ENCODE results near the gene CC2D1A.
A peak's percentile ranks its signal among the peaks of the same experiment; 100 is the strongest.

Gene CC2D1A

DNA sequence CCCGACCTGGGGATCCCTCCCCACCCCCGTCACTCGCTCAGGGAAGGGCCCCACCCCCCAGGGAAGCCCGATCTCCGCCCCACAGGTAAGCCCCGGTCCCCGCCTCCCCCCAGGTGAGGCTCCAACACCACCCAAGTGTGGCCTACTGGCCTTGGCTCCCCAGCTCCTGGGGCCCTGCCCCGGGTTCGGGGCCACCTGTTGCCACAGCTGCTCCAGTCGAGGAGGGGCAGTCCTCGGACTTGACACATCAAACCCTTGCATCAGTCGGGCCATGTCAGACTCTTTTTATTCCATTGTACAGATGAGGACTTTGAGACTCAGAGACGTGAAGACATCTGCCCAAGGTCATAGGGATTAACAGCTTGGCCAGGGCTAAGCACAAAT is 512 bp downstream of the CC2D1A start:
- TF ChIP-seq, protein P1, sequence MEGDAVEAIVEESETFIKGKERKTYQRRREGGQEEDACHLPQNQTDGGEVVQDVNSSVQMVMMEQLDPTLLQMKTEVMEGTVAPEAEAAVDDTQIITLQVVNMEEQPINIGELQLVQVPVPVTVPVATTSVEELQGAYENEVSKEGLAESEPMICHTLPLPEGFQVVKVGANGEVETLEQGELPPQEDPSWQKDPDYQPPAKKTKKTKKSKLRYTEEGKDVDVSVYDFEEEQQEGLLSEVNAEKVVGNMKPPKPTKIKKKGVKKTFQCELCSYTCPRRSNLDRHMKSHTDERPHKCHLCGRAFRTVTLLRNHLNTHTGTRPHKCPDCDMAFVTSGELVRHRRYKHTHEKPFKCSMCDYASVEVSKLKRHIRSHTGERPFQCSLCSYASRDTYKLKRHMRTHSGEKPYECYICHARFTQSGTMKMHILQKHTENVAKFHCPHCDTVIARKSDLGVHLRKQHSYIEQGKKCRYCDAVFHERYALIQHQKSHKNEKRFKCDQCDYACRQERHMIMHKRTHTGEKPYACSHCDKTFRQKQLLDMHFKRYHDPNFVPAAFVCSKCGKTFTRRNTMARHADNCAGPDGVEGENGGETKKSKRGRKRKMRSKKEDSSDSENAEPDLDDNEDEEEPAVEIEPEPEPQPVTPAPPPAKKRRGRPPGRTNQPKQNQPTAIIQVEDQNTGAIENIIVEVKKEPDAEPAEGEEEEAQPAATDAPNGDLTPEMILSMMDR (IDR thresholded peaks at IDR 0.05; ENCODE audit: insufficient read depth, low read depth, low read length, missing control alignments), result no peak
- peak; percentile 48 for DNase-seq (ENCODE audit: low read depth)
- peak overlapping the region; percentile 81 for H3K4me3 ChIP-seq (ENCODE audit: low read length)

DNA sequence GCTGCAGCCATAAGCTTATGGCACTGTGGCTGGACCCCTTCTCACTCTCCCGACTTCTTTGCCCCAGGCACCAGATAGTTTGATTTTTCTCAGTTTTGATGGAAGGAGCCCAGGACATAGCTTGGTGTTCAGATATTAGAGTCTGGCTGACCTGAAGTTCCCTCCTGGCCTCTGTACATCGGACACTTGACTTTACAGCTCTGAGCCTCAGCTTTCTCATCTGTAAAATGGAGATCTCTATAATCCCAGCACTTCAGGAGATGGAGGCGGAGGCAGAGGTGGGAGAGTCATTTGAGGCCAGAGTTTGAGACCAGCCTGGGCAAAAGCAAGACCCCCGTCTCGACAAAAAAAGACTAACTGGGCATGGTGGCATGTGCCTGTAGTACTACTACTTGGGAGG is 909 bp downstream of the CC2D1A start:
- peak overlapping the region; percentile 81 for H3K4me3 ChIP-seq (ENCODE audit: low read length)
- TF ChIP-seq, protein P1 (IDR thresholded peaks at IDR 0.05; ENCODE audit: insufficient read depth, low read depth, low read length, missing control alignments), result no peak
- no peak for DNase-seq (ENCODE audit: low read depth)

DNA sequence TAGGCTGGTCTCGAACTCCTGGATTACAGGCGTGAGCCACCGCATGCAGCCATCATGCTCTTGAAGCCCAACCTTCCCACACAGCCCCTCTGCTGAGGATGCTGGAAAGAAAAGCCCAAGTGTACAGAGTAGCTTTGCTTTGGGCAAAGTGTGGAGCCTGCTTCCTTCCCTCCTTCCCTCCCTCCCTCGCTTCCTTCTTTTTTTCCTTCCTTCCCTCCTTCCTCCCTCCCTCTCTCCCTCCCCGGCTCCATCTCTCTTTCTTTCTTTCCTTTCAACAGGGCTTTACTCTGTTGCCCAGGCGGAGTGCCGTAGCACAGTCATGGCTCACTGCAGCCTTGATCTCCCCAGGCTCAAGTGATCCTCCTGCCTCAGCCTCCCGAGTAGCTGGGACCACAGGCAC is 2.7 kb downstream of the CC2D1A start:
- TF ChIP-seq, protein P1 (IDR thresholded peaks at IDR 0.05; ENCODE audit: insufficient read depth, low read depth, low read length, missing control alignments), result no peak
- no peak overlapping the region for H3K4me3 ChIP-seq (ENCODE audit: low read length)
- DNase-seq (ENCODE audit: low read depth), result no peak

DNA sequence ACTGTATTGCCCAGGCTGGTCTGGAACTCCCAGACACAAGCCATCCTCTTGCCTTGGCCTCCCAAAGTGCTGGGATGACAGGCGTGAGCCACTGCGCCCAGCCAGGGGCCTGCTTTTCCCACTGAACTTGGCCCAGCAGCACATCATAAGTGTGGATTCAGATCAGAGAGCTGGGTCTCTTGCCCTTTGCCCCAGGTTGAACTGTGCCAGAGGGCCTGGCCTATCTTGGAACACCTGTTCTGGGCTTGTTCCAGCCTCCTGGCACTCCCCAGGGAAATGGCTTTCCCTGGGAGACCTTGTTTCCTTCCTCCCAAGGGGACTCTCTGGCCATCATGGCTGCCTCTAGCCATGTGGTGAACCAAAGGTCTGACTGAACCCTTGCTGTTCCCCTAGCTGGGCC is 3.4 kb downstream of the CC2D1A start:
- TF ChIP-seq, protein P1 (IDR thresholded peaks at IDR 0.05; ENCODE audit: insufficient read depth, low read depth, low read length, missing control alignments), result no peak
- H3K4me3 ChIP-seq (ENCODE audit: low read length), result no peak overlapping the region
- DNase-seq (ENCODE audit: low read depth), result no peak

DNA sequence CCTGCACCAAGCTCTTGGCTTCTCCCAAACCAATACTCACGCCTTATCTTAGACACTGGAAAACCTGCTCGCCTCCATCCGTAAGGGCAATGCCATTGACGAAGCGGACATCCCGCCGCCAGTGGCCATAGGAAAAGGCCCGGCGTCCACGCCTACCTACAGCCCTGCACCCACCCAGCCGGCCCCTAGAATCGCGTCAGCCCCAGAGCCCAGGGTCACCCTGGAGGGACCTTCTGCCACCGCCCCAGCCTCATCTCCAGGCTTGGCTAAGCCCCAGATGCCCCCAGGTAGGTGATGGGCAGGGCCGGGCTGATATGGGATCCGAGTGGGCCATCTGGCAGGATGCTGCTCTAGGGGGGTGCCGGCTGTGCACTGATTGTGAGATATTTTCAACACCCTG is 7.4 kb downstream of the CC2D1A start:
- no peak overlapping the region for H3K4me3 ChIP-seq (ENCODE audit: low read length)
- DNase-seq (ENCODE audit: low read depth), result no peak
- TF ChIP-seq, protein P1 (IDR thresholded peaks at IDR 0.05; ENCODE audit: insufficient read depth, low read depth, low read length, missing control alignments), result no peak

DNA sequence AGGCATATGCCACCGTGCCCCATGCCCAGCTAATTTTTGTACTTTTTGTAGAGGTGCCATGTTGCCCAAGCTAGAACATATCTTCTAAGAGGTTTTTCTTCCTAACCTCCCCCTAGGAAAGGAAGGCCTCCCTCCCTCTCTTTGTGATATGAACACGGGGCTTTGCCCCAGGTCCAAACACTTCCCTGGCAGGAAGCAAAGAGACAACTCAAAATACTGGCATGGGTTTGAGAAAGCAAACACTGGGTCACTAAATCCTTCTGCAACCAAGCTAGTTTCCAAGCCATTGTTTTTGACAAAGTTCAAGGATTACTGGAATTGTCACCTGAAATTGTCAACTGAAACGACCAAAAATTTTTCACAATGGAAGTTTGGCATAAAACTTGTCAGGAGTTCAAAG is 8.8 kb downstream of the CC2D1A start:
- H3K4me3 ChIP-seq (ENCODE audit: low read length), result no peak overlapping the region
- TF ChIP-seq, protein P1 (IDR thresholded peaks at IDR 0.05; ENCODE audit: insufficient read depth, low read depth, low read length, missing control alignments), result no peak
- no peak for DNase-seq (ENCODE audit: low read depth)

DNA sequence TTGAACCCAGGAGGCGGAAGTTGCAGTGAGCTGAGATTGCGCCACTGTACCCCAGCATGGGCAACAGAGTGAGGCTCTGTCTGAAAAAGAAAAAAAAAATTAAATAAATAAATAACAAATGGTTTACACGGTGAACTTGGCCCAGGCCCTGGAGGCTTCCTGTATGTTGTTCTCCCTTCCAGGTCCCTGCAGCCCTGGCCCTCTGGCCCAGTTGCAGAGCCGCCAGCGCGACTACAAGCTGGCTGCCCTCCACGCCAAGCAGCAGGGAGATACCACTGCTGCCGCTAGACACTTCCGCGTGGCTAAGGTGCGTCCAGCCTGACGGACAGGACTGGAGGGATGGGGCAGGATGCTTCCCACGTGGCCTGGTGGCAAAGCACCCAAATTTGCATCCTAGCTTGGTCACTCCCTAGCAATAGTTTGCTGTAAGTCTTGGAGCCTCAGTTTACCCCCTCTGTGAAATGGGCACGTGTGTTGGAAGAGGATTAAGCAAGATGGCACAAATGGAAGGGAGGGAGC is 11.9 kb downstream of the CC2D1A start:
- TF ChIP-seq, protein P1 (IDR thresholded peaks at IDR 0.05; ENCODE audit: insufficient read depth, low read depth, low read length, missing control alignments), result no peak
- DNase-seq (ENCODE audit: low read depth), result no peak
- H3K4me3 ChIP-seq (ENCODE audit: low read length), result no peak overlapping the region

All from epithelial cell of esophagus (primary cell).